GM12865 (cell line): ENCODE measurements around the gene UCN.

Experiments
- DNase-seq: peaks from one replicate; pipeline ENCODE4 v3.0.0; 2010; ENCODE audit warnings: low read depth
- H3K4me3 ChIP-seq: 2 replicates; pipeline ENCODE4 v1.5.1; 2011; ENCODE audit warnings: mild to moderate bottlenecking, low read depth, low read length, control low read depth
- TF ChIP-seq, protein P1 (sequence below): IDR thresholded peaks from 2 replicates; pipeline ENCODE4 v1.5.1; 2011; ENCODE audit warnings: low read length, control low read depth, low read depth, inconsistent platforms; ENCODE audit not compliant: insufficient read depth; ENCODE audit errors: missing control alignments

Gene UCN

DNA sequence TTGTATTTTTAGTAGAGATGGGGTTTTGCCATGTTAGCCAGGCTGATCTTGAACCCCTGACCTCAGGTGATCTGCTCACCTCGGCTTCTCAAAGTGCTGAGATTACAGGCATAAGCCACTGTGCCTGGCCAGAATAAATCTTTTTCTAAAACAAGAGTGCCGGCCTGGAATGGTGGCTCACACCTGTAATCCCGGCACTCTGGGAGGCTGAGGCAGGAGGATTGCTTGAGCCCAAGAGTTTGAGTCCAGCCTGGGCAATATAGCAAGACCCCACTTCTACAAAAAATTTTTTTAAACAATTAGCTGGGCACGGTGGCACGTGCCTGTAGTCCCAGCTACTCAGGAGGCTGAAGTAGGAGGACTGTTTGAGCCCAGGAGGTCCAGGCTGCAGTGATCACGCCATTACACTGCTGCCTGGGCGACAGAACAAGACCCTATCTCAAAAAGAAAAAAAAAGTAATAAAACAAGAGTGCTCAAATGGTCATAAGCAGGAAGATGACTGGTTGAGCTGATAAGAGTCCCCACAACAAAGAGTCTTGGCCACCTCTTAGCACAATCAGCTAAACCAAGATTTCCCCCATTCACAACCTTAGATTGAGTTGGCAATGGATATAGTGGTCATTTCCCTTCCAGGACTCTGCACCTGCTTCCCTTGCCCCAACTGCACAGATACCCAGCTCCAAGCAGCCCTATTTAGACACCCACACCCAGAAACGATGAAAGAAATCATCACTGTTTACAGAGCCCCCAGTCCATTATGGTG, 5.8 kb upstream of the UCN start:
- no peak overlapping the region for H3K4me3 ChIP-seq

DNA sequence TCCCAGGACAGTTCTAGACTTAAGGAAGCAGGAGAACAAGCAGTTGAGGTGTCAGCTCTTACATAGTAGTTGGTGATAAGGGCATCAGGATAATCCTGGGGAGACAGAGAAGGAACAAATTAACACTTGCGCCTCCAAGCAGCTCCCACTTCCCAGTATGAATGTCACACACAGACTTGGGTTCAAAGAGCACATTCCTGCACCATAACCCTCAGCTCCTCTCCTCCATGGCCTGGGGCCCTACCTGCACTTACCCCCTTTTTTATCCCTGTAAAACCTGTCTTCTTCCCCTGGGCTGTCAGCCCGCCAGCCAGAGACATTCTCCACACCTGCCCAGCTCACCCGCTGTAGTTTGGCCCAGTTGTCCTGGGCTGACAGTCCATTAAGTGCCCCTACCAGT, 3.9 kb upstream of the UCN start:
- DNase-seq: no peak

More for the DNA sequence above, 5.8 kb upstream of the UCN start:
- DNase-seq: no peak
- TF ChIP-seq, protein P1, sequence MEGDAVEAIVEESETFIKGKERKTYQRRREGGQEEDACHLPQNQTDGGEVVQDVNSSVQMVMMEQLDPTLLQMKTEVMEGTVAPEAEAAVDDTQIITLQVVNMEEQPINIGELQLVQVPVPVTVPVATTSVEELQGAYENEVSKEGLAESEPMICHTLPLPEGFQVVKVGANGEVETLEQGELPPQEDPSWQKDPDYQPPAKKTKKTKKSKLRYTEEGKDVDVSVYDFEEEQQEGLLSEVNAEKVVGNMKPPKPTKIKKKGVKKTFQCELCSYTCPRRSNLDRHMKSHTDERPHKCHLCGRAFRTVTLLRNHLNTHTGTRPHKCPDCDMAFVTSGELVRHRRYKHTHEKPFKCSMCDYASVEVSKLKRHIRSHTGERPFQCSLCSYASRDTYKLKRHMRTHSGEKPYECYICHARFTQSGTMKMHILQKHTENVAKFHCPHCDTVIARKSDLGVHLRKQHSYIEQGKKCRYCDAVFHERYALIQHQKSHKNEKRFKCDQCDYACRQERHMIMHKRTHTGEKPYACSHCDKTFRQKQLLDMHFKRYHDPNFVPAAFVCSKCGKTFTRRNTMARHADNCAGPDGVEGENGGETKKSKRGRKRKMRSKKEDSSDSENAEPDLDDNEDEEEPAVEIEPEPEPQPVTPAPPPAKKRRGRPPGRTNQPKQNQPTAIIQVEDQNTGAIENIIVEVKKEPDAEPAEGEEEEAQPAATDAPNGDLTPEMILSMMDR: no peak

DNA sequence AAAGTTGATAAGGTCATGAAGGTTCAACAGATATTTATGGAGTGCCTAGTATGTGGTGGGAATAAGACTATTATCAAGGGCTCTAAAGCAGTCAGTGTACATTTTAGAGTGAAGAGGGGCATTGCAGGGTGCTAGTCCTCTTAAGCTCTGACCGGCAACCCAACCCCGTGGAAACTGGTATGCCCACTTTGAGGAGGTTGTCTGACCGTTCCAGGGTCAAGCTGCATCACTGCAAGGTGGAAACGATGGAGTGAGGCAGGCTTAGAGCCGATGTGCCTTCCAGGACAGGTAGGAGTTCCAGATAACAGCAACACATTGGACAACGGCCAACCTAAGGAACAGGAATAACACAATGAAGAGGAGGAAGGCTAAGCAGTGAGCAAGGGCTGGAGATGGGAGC, 1.4 kb upstream of the UCN start:
- no peak for DNase-seq
- TF ChIP-seq, protein P1: no peak
- H3K4me3 ChIP-seq: no peak overlapping the region

More for the DNA sequence above, 3.9 kb upstream of the UCN start:
- TF ChIP-seq, protein P1: no peak
- H3K4me3 ChIP-seq: no peak overlapping the region

DNA sequence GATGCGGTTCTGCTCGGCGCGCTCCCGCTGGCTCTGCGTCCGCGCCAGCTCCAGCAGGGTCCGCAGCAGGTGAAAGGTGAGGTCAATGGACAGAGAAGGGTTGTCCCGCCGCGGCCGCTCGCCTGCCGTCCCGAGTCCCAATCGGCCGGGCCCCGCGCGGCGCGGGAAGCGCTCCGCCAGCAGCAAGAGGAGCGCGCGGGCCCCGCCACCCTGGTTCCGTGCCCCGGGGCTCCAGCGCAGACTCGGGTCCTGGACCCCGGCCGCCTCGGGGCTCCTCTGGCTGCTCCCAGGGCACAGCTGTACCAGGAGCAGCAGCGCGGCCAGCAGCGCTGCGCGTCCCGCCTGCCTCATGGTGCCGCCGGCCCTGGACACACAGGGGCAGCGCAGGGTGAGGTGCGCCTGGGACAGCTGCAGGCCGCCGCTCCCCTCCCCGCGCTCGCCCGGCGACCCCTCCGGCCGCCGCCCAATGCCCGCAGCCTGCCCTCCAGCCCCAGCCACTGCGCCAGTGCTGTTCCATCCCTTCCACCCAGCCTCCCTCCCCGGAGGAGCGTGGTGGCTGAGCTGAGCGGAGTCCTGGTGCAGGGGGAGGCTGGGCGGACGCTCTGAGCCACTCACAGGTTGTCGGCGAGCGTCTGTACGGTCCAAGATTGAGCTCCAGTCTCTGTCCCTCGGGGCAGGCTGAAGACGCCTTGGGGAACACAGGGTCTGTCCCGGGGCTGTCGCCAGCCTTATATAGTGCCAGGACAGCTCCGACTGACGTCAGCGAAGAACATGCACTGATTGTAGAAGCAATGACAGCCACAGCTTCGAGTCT, 493 bp downstream of the UCN start:
- H3K4me3 ChIP-seq: no peak overlapping the region
- DNase-seq: no peak
- TF ChIP-seq, protein P1: no peak

DNA sequence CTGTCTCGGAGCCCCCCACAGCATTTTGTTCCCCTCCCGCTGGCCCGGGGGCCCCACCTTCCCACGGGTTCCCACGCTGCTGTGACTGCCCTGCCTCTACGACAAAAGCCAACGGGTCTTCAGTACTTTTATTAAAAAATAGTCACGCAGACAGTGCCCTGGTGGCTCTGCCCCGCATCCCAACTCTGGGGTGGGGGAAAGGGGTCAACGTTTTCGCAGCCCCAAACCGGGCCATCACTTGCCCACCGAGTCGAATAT, 1.0 kb downstream of the UCN start:
- H3K4me3 ChIP-seq: no peak overlapping the region
- TF ChIP-seq, protein P1: no peak
- DNase-seq: no peak

DNA sequence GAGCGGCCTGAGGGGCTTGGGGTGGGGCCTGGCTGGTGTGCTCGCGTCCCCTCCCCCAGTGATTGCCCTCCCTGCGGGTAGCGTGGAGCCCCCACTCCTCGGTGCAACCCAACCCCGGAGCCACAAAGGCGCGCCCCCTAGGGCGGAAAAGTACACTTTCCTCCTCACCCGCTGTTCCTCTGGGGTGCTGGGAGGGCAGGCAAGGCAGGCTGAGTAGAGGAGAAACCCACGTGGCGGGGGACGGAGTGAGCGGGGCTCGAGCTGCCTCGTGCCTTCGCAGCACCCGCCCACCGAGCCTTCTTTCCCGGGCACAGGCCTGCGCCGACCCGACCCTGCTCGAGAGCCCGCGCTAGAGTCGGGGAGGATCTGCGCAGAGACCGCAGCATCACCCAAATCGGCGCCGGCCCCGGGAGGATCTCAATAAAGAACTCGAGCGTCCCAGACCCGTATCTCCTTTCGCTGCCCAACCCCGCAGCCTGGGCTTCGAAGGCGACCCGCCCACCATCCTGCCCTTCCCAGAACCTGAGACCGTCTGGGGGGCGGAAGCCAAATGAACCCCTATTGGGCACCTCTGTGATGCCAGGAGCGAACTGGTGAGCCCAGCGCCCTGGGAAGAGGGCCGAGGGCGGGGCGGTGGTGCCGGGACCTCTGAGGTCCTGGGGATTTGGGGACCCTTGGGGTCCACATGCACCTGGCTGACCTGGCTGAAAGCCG, 1.5 kb downstream of the UCN start:
- peak overlapping the region; percentile 17 for H3K4me3 ChIP-seq
- DNase-seq: no peak
- TF ChIP-seq, protein P1: no peak
